SK-N-SH treated with all-trans-retinoic acid at 6 μM for 48 hours (cell line): ENCODE data around the gene SNX13.

Experiments used
- ATAC-seq: fragments of 200-7000 bp; cut with Tn5 transposase; 3 replicates; pipeline ENCODE4 v1.9.1; 2020; ENCODE audit warnings: mild to moderate bottlenecking, moderate library complexity
- ARNTL ChIP-seq: fragments of 450-650 bp; formaldehyde crosslinking; IDR thresholded peaks from 2 replicates; pipeline ENCODE4 v1.5.0; 2020; ENCODE audit warnings: low read depth, mild to moderate bottlenecking, moderate library complexity, borderline replicate concordance
- CREB5 ChIP-seq: fragments of 250-450 bp; sonication (Bioruptor Pico); IDR thresholded peaks from 2 replicates; pipeline ENCODE4 v1.5.1; 2020; ENCODE audit warnings: low read depth, mild to moderate bottlenecking, moderate library complexity
- CSDC2 ChIP-seq: fragments of 250-450 bp; sonication (Bioruptor Pico); IDR thresholded peaks from 2 replicates; pipeline ENCODE4 v1.5.0; 2020; ENCODE audit warnings: mild to moderate bottlenecking, moderate library complexity
- ESRRG ChIP-seq: fragments of 250-450 bp; sonication (Bioruptor Pico); IDR thresholded peaks from 2 replicates; pipeline ENCODE4 v1.6.1; 2021; ENCODE audit warnings: mild to moderate bottlenecking
- GLIS3 ChIP-seq: fragments of 250-450 bp; sonication (Bioruptor Pico); IDR thresholded peaks from 2 replicates; pipeline ENCODE4 v1.5.0; 2020; ENCODE audit warnings: mild to moderate bottlenecking, moderate library complexity
- ISL1 ChIP-seq: fragments of 250-450 bp; sonication (Bioruptor Pico); IDR thresholded peaks from 2 replicates; pipeline ENCODE4 v2.1.2; 2022; ENCODE audit warnings: mild to moderate bottlenecking, moderate library complexity
- OSR1 ChIP-seq: fragments of 250-450 bp; sonication (Bioruptor Pico); IDR thresholded peaks from 2 replicates; pipeline ENCODE4 v1.8.0; 2022; ENCODE audit warnings: moderate library complexity, mild to moderate bottlenecking, inconsistent platforms
- PATZ1 ChIP-seq: fragments of 250-450 bp; sonication (Bioruptor Pico); IDR thresholded peaks from 2 replicates; pipeline ENCODE4 v1.8.0; 2020; ENCODE audit warnings: mild to moderate bottlenecking, moderate library complexity, borderline replicate concordance
- POU6F1 ChIP-seq: fragments of 250-450 bp; sonication (Bioruptor Pico); IDR thresholded peaks from 2 replicates; pipeline ENCODE4 v1.8.0; 2021; ENCODE audit warnings: low read depth, mild to moderate bottlenecking, moderate library complexity, borderline replicate concordance
- PPARA ChIP-seq: fragments of 250-450 bp; sonication (Bioruptor Pico); IDR thresholded peaks from 2 replicates; pipeline ENCODE4 v1.5.0; 2020; ENCODE audit warnings: mild to moderate bottlenecking, borderline replicate concordance
- RARB ChIP-seq: fragments of 250-450 bp; sonication (Bioruptor Pico); IDR thresholded peaks from 2 replicates; pipeline ENCODE4 v1.8.0; 2021; ENCODE audit warnings: mild to moderate bottlenecking, moderate library complexity
- SNAI2 ChIP-seq: fragments of 250-450 bp; sonication (Bioruptor Pico); IDR thresholded peaks from 2 replicates; pipeline ENCODE4 v1.5.0; 2020; ENCODE audit warnings: mild to moderate bottlenecking, moderate library complexity
- TCF4 ChIP-seq: fragments of 250-450 bp; sonication (Bioruptor Pico); IDR thresholded peaks from 2 replicates; pipeline ENCODE4 v1.8.0; 2021; ENCODE audit warnings: mild to moderate bottlenecking, moderate library complexity, borderline replicate concordance
- TOX ChIP-seq: fragments of 250-450 bp; sonication (Bioruptor Pico); IDR thresholded peaks from 2 replicates; pipeline ENCODE4 v1.8.0; 2021; ENCODE audit warnings: mild to moderate bottlenecking, moderate library complexity, borderline replicate concordance
- TSHZ2 ChIP-seq: fragments of 250-450 bp; sonication (Bioruptor Pico); IDR thresholded peaks from 2 replicates; pipeline ENCODE4 v1.5.0; 2020; ENCODE audit warnings: mild to moderate bottlenecking, moderate library complexity
- ZC3H10 ChIP-seq: fragments of 250-450 bp; sonication (Bioruptor Pico); IDR thresholded peaks from 2 replicates; pipeline ENCODE4 v1.5.1; 2021; ENCODE audit warnings: mild to moderate bottlenecking, moderate library complexity
- ZFP30 ChIP-seq: fragments of 450-650 bp; formaldehyde crosslinking; IDR thresholded peaks from 2 replicates; pipeline ENCODE4 v1.5.0; 2022; ENCODE audit warnings: mild to moderate bottlenecking, moderate library complexity
- ZNF565 ChIP-seq: fragments of 450-650 bp; formaldehyde crosslinking; conservative IDR thresholded peaks from 2 replicates; pipeline ENCODE4 v1.5.0; 2020; ENCODE audit warnings: low read depth, mild to moderate bottlenecking, moderate library complexity
- ZNF8 ChIP-seq: fragments of 450-650 bp; formaldehyde crosslinking; IDR thresholded peaks from 2 replicates; pipeline ENCODE4 v1.5.0; 2020; ENCODE audit warnings: mild to moderate bottlenecking, moderate library complexity

SNX13 gene

GRCh38 chr7:17772581-17773288, 167.6 kb downstream of the SNX13 start:
- ATAC-seq = no peak; the same call in 2 of the 3 replicates
- TF ChIP-seq TSHZ2 (CRISPR knock-in tag) = no peak
- no peak for TF ChIP-seq GLIS3
- no peak for TF ChIP-seq RARB (CRISPR knock-in tag)
- no peak for TF ChIP-seq ISL1
- TF ChIP-seq ZNF8 (CRISPR knock-in tag) = no peak
- TF ChIP-seq PATZ1 (CRISPR knock-in tag) = no peak
- TF ChIP-seq, all 23 proteins: peak for 0

- TF ChIP-seq CSDC2 (CRISPR knock-in tag) (no peak), PPARA (CRISPR knock-in tag) (no peak), RARB (CRISPR knock-in tag) (no peak), SNAI2 (no peak), ARNTL (CRISPR knock-in tag) (no peak), CREB5 (CRISPR knock-in tag) (no peak)
- ATAC-seq = no peak
These were observed 168.3 kb downstream of the SNX13 start for GRCh38 chr7:17771901-17772408.

GRCh38 chr7:17770710-17771375, 169.5 kb downstream of the SNX13 start:
- ATAC-seq = no peak
- TF ChIP-seq PPARA (CRISPR knock-in tag) = no peak
- TF ChIP-seq PATZ1 (CRISPR knock-in tag) = no peak
- no peak for TF ChIP-seq TCF4 (CRISPR knock-in tag)
- TF ChIP-seq POU6F1 = no peak
- no peak for TF ChIP-seq TOX
- no peak for TF ChIP-seq ESRRG (CRISPR knock-in tag)
- TF ChIP-seq ARNTL (CRISPR knock-in tag) = no peak
- no peak for TF ChIP-seq OSR1 (CRISPR knock-in tag)
- TF ChIP-seq ISL1 = no peak
- TF ChIP-seq TSHZ2 (CRISPR knock-in tag) = no peak
- no peak for TF ChIP-seq GLIS3
- no peak for TF ChIP-seq ZFP30
- no peak for TF ChIP-seq CSDC2 (CRISPR knock-in tag)
- no peak for TF ChIP-seq ZC3H10
- TF ChIP-seq ZNF565 (CRISPR knock-in tag) = no peak
- TF ChIP-seq, all 23 proteins: peak for 0
